Heart left ventricle (tissue), 16 donors: Measurements from ENCODE around the gene URM1. TPM values are rescaled to one million over a fixed set of nuclear protein-coding genes. Genes with fewer than 3 reads are reported as not detected.

Source experiments
- ATAC-seq, 4 donors: fragments of 200-7000 bp; cut with Tn5 transposase; one replicate each; pipeline ENCODE4 v1.9.1; 2020 to 2022; ENCODE audit warnings: moderate library complexity in 4 of 4, mild to moderate bottlenecking in 3 of 4, moderate number of reproducible peaks in 1 of 4
- DNase-seq, 5 donors: peaks; one replicate each; pipeline ENCODE4 v3.0.0-alpha.2; 2020
- H3K27ac ChIP-seq, 12 donors: fragments of 200-600 bp; sonication (generic) in 4 of 12; one replicate each; pipeline versions ENCODE4 v1.5.0 to v1.8.0; 2016 to 2022; ENCODE audit warnings: mild to moderate bottlenecking in 2 of 12
- H3K27me3 ChIP-seq, 9 donors: fragments of 200-600 bp; sonication (generic) in 2 of 9; one replicate each; pipeline versions ENCODE4 v1.5.1 to v1.8.0; 2016 to 2022; ENCODE audit warnings: mild to moderate bottlenecking in 3 of 9
- H3K36me3 ChIP-seq, 9 donors: fragments of 200-600 bp; sonication (generic) in 2 of 9; one replicate each; pipeline versions ENCODE4 v1.5.0 to v1.8.0; 2018 to 2022; ENCODE audit warnings: mild to moderate bottlenecking in 2 of 9
- H3K4me1 ChIP-seq, 12 donors: fragments of 200-600 bp; sonication (generic) in 4 of 12; one replicate each; pipeline versions ENCODE4 v1.5.0 to v1.8.0; 2016 to 2022; ENCODE audit warnings: mild to moderate bottlenecking in 3 of 12
- H3K4me3 ChIP-seq, 12 donors: fragments of 200-600 bp; sonication (generic) in 4 of 12; one replicate each; pipeline versions ENCODE4 v1.5.0 to v1.8.0; 2017 to 2022; ENCODE audit warnings: mild to moderate bottlenecking in 9 of 12, moderate library complexity in 4 of 12
- H3K9me3 ChIP-seq, 12 donors: fragments of 200-600 bp; sonication (generic) in 4 of 12; one replicate each; pipeline versions ENCODE4 v1.5.0 to v1.8.0; 2016 to 2022; ENCODE audit warnings: mild to moderate bottlenecking in 1 of 12
- POLR2A ChIP-seq, 2 donors: fragments of 450-650 bp; IDR thresholded peaks; one replicate each; pipeline ENCODE4 v1.6.1; 2017; ENCODE audit warnings: antibody characterized with exemption in 2 of 2, mild to moderate bottlenecking in 2 of 2, moderate library complexity in 2 of 2
- WGBS, 4 donors: extraction: QIAGEN DNeasy Blood & Tissue Kit in 2 of 4; methylation state at CpG; one replicate each; pipeline versions ENCODE4 v1.1.5 to v1.1.7; 2013 to 2018; 5-methylcytosine and 5-hydroxymethylcytosine counted together
- intact Hi-C, 10 donors: fragments of 100-400 bp; cut with DNase I; formaldehyde crosslinking; loops; one replicate each; pipeline versions ENCODE4 v1.11.1 to v1.14.2; 2022
- polyA plus RNA-seq, 2 donors: library from polyadenylated mRNA; stranded (reverse); fragments of 200-250 nt; gene quantifications; one replicate each; pipeline ENCODE4 v1.2.3, GENCODE V29; 2013
- total RNA-seq, 9 donors: library from RNA; depleted of rRNA in 2 of 9; stranded (reverse); fragments of >200 nt in 2 of 9; fragmentation: NEBNext Ultra II Directional in 3 of 9; extraction: Animal tissue kit (Norgen Biotek cat#: 25700) in 3 of 9; gene quantifications; one replicate each; pipeline versions ENCODE4 v1.1.0 to v1.2.4, GENCODE V29; 2016 to 2023
- TF ChIP-seq, protein P1 (sequence below), 12 donors: fragments of 200-600 bp; sonication (generic) in 4 of 12; IDR thresholded peaks; one replicate each; pipeline versions ENCODE4 v1.5.0 to v1.8.0; 2018 to 2022; ENCODE audit warnings: antibody characterized with exemption in 12 of 12, mild to moderate bottlenecking in 5 of 12
- donor health status: ischemic (EF 13 %, LVEDD 7.1; RV severe dilation, severe dysfunction).
- donor health status: healthy with polysubstance abuse.
- donor health status: DM: no; HTN: yes; CAD: no.
- donor health status: DM: no; HTN: no; CAD: no.
- donor health status: ischemic (EF 25% LVEDD 6.9; RV normal size, moderate dysfunction).
- donor health status: ischemic (EF 25% LVEDD 5.7; RV mildly dilated, moderate dysfunction).
- donor health status: healthy.
- donor health status: DM: yes; HTN: yes; CAD: no.
- donor health status: ischemic (EF 35%, LVEDD 5.7; RV mildly dilated, moderate dysfunction).
- donor health status: nonischemic (EF 11% LVEDD 7.7; RV severe dilation, severe dysfunction).
- donor health status: DM: yes; HTN: yes; CAD: no.
- donor health status: PGD.
- donor health status: ischemic (EF 29% LVEDD 5.4; RV normal size, mild dysfunction).
- donor health status: nonischemic (EF 23%, LVEDD 6.1; RV moderate dilation, normal function).

URM1 gene
- total and polyA plus RNA-seq, 11 donors = 30.2 to 85.6 (median 45.4) TPM

GRCh38 chr9:128375865-128376264 is 4.7 kb downstream of the URM1 start:
- intact Hi-C loops = no loop called here
- WGBS, 4 donors = 82 to 91% (median 83%) methylated on average over 5 of the region's 5 CpGs
- Histone ChIP-seq H3K9me3 (no peaks in the 10 kb centered on the region), H3K27me3 (no peaks in the 10 kb centered on the region), H3K36me3 (peaks cover 0 to 64% (median 45%) of the 10 kb centered on the region in 9 donors), H3K27ac (no peak overlapping the region), H3K4me1 (peaks cover 0 to 21% (median 12%) of the 10 kb centered on the region in 12 donors), H3K4me3 (no peak overlapping the region)
- no peak for TF ChIP-seq POLR2A (IDR thresholded peaks at IDR 0.05)
- TF ChIP-seq, protein P1, sequence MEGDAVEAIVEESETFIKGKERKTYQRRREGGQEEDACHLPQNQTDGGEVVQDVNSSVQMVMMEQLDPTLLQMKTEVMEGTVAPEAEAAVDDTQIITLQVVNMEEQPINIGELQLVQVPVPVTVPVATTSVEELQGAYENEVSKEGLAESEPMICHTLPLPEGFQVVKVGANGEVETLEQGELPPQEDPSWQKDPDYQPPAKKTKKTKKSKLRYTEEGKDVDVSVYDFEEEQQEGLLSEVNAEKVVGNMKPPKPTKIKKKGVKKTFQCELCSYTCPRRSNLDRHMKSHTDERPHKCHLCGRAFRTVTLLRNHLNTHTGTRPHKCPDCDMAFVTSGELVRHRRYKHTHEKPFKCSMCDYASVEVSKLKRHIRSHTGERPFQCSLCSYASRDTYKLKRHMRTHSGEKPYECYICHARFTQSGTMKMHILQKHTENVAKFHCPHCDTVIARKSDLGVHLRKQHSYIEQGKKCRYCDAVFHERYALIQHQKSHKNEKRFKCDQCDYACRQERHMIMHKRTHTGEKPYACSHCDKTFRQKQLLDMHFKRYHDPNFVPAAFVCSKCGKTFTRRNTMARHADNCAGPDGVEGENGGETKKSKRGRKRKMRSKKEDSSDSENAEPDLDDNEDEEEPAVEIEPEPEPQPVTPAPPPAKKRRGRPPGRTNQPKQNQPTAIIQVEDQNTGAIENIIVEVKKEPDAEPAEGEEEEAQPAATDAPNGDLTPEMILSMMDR (IDR thresholded peaks at IDR 0.05) = no peak
- DNase-seq (no peak), ATAC-seq (no peak)

- ATAC-seq = no peak
- H3K27ac ChIP-seq = no peak overlapping the region
- DNase-seq = no peak
Measured at GRCh38 chr9:128382261-128382660, 11.1 kb downstream of the URM1 start.

GRCh38 chr9:128383007-128383753 is 12.0 kb downstream of the URM1 start:
- Histone ChIP-seq H3K4me3 (no peak overlapping the region), H3K27ac (no peak overlapping the region), H3K36me3 (peaks cover 0 to 85% (median 68%) of the 10 kb centered on the region in 9 donors), H3K4me1 (peaks cover 0 to 10% (median 0%) of the 10 kb centered on the region in 12 donors), H3K27me3 (no peaks in the 10 kb centered on the region), H3K9me3 (no peaks in the 10 kb centered on the region)
- no peak for ATAC-seq
- DNase-seq = no peak
- TF ChIP-seq POLR2A (IDR thresholded peaks at IDR 0.05) = no peak
- TF ChIP-seq, protein P1 (IDR thresholded peaks at IDR 0.05) = no peak
- 83 to 89% (median 85%) methylated on average over 5 to 9 of the region's 9 CpGs for WGBS, 4 donors
- intact Hi-C loops = no loop called here

More at GRCh38 chr9:128382261-128382660, 11.1 kb downstream of the URM1 start:
- H3K27me3 ChIP-seq = no peaks in the 10 kb centered on the region
- TF ChIP-seq, protein P1 (IDR thresholded peaks at IDR 0.05) = no peak
- TF ChIP-seq POLR2A (IDR thresholded peaks at IDR 0.05) = no peak
- H3K4me3 ChIP-seq = no peak overlapping the region
- 67 to 80% (median 75%) methylated on average over 6 of the region's 6 CpGs for WGBS, 4 donors
- peaks cover 0 to 83% (median 66%) of the 10 kb centered on the region in 9 donors for H3K36me3 ChIP-seq
- H3K4me1 ChIP-seq = peaks cover 0 to 10% (median 0%) of the 10 kb centered on the region in 12 donors
- H3K9me3 ChIP-seq = no peaks in the 10 kb centered on the region
- intact Hi-C loops = no loop called here

GRCh38 chr9:128383791-128384190 is 12.6 kb downstream of the URM1 start:
- DNase-seq (no peak), ATAC-seq (no peak)
- intact Hi-C loops = no loop called here
- Histone ChIP-seq H3K27me3 (no peaks in the 10 kb centered on the region), H3K4me3 (no peak overlapping the region), H3K36me3 (peaks cover 0 to 85% (median 68%) of the 10 kb centered on the region in 9 donors), H3K9me3 (no peaks in the 10 kb centered on the region), H3K27ac (no peak overlapping the region), H3K4me1 (peaks cover 0 to 10% (median 0%) of the 10 kb centered on the region in 12 donors)
- no peak for TF ChIP-seq POLR2A (IDR thresholded peaks at IDR 0.05)
- TF ChIP-seq, protein P1 (IDR thresholded peaks at IDR 0.05) = no peak
- 89 to 96% (median 90%) methylated on average over 7 to 8 of the region's 8 CpGs for WGBS, 4 donors
